ENCODE measurements around the gene PDK1.

The PDK1 gene

GRCh38 chr2:172640389-172640788, 84.5 kb downstream of the PDK1 start:
- no peak for DNase-seq (ENCODE audit: low read depth, low spot score)

- no peak for DNase-seq (ENCODE audit: low read depth, low spot score)
Observed at GRCh38 chr2:172642301-172643020, 86.6 kb downstream of the PDK1 start.

- DNase-seq (ENCODE audit: low read depth, low spot score), result no peak
Observed at GRCh38 chr2:172643142-172643541, 87.3 kb downstream of the PDK1 start.

GRCh38 chr2:172647439-172647838, 91.5 kb downstream of the PDK1 start:
- no peak for DNase-seq (ENCODE audit: low read depth, low spot score)

GRCh38 chr2:172655091-172655837, 99.4 kb downstream of the PDK1 start:
- DNase-seq (ENCODE audit: low read depth, low spot score), result no peak

GRCh38 chr2:172655838-172656573, 100.1 kb downstream of the PDK1 start:
- DNase-seq (ENCODE audit: low read depth, low spot score), result no peak
